A673 (cell line): Measurements from ENCODE around the gene AQP7. TPM values are rescaled to one million over a fixed set of nuclear protein-coding genes. Genes with fewer than 3 reads are reported as not detected.

Experiments used
- BruUV-seq: library from RNA; stranded (reverse); fragments of 400-500 nt; replicated peaks from 2 replicates; lab custom pipeline; 2021; lab: Mats Ljungman, UMichigan
- CTCF ChIA-PET: fragments of 300-600 bp; sonication (Branson Sonifier 250); formaldehyde crosslinking; loops from one replicate; lab custom pipeline; 2022; ENCODE audit warnings: antibody characterized with exemption; lab: Charles Lee
- POLR2A ChIA-PET: fragments of 300-600 bp; sonication (Branson Sonifier 250); formaldehyde crosslinking; loops from one replicate; lab custom pipeline; 2022; ENCODE audit warnings: antibody characterized with exemption; ENCODE audit not compliant: low non-redundant PET; lab: Charles Lee
- DNase-seq: peaks from one replicate; pipeline ENCODE4 v3.0.0-alpha.2; 2015; ENCODE audit warnings: low spot score
- H3K27ac ChIP-seq: fragments of 200-600 bp; sonication (generic); 2 replicates; pipeline ENCODE4 v1.5.1; 2016; ENCODE audit warnings: mixed run types, low read depth, mild to moderate bottlenecking, mixed read lengths, antibody characterized with exemption, low read length; ENCODE audit not compliant: poor library complexity, severe bottlenecking
- H3K27me3 ChIP-seq: fragments of 200-600 bp; sonication (generic); replicated peaks from 2 replicates; pipeline ENCODE4 v1.6.1; 2017; ENCODE audit warnings: mixed run types, low read depth, mild to moderate bottlenecking, mixed read lengths, antibody characterized with exemption, low read length; ENCODE audit not compliant: insufficient read depth, poor library complexity
- H3K36me3 ChIP-seq: fragments of 200-600 bp; sonication (generic); 2 replicates; pipeline ENCODE4 v1.6.1; 2016; ENCODE audit warnings: mixed run types, mild to moderate bottlenecking, mixed read lengths, antibody characterized with exemption, low read length; ENCODE audit not compliant: insufficient read depth, poor library complexity, severe bottlenecking
- H3K4me1 ChIP-seq: fragments of 200-600 bp; sonication (generic); 2 replicates; pipeline ENCODE4 v1.6.1; 2017; ENCODE audit warnings: mixed run types, mild to moderate bottlenecking, mixed read lengths, antibody characterized with exemption, low read length; ENCODE audit not compliant: insufficient read depth, poor library complexity, severe bottlenecking
- H3K4me3 ChIP-seq: fragments of 200-600 bp; sonication (generic); 2 replicates; pipeline ENCODE4 v1.5.1; 2016; ENCODE audit warnings: low read depth, mixed run types, mild to moderate bottlenecking, mixed read lengths, low read length; ENCODE audit not compliant: poor library complexity, severe bottlenecking
- H3K9me3 ChIP-seq: fragments of 200-600 bp; sonication (generic); 2 replicates; pipeline ENCODE4 v1.6.1; 2016; ENCODE audit warnings: mixed run types, low read depth, mild to moderate bottlenecking, mixed read lengths, antibody characterized with exemption, low read length; ENCODE audit not compliant: poor library complexity, severe bottlenecking
- EZH2 ChIP-seq: fragments of 200-600 bp; sonication (generic); IDR thresholded peaks from 2 replicates; pipeline ENCODE4 v1.6.1; 2017; ENCODE audit warnings: borderline replicate concordance, low read depth, mild to moderate bottlenecking, mixed read lengths, antibody characterized with exemption, low read length; ENCODE audit not compliant: poor library complexity, severe bottlenecking
- intact Hi-C: fragments of 100-400 bp; cut with micrococcal nuclease; formaldehyde crosslinking; loops from one replicate; pipeline ENCODE4 v1.10.0; 2022; ENCODE audit not compliant: unreplicated experiment
- total RNA-seq: library from RNA; stranded (reverse); gene quantifications from 2 replicates; pipeline ENCODE4 v1.2.3, GENCODE V29; 2021
- TF ChIP-seq, protein P1 (sequence below): fragments of 300-800, 200-600 bp; sonication (generic); conservative IDR thresholded peaks from 2 replicates; pipeline ENCODE4 v1.5.1; 2017; ENCODE audit warnings: low read depth, mild to moderate bottlenecking, antibody characterized with exemption, low read length, moderate library complexity, mixed read lengths

The AQP7 gene
- total RNA-seq, 1 experiment from 2014 or later, result not detected

GRCh38 chr9:33439731-33440130 lies 37.4 kb upstream of the AQP7 start:
- Histone ChIP-seq H3K4me3 (no peak overlapping the region), H3K4me1 (no peaks in the 10 kb centered on the region), H3K27me3 (no peaks in the 10 kb centered on the region), H3K27ac (no peak overlapping the region), H3K36me3 (no peaks in the 10 kb centered on the region), H3K9me3 (no peaks in the 10 kb centered on the region)
- ChIA-PET POLR2A (no interaction called here), CTCF (interaction anchor here (0.7 kb wide), 1 partner anchor 13 kb away, joined by 3 read pairs; no protein-coding TSS in a partner anchor)
- intact Hi-C loops, result no loop called here
- DNase-seq, result no peak
- TF ChIP-seq, protein P1, sequence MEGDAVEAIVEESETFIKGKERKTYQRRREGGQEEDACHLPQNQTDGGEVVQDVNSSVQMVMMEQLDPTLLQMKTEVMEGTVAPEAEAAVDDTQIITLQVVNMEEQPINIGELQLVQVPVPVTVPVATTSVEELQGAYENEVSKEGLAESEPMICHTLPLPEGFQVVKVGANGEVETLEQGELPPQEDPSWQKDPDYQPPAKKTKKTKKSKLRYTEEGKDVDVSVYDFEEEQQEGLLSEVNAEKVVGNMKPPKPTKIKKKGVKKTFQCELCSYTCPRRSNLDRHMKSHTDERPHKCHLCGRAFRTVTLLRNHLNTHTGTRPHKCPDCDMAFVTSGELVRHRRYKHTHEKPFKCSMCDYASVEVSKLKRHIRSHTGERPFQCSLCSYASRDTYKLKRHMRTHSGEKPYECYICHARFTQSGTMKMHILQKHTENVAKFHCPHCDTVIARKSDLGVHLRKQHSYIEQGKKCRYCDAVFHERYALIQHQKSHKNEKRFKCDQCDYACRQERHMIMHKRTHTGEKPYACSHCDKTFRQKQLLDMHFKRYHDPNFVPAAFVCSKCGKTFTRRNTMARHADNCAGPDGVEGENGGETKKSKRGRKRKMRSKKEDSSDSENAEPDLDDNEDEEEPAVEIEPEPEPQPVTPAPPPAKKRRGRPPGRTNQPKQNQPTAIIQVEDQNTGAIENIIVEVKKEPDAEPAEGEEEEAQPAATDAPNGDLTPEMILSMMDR, result no peak
- TF ChIP-seq EZH2, result no peak
- BruUV-seq, result no TSS peak

DNA sequence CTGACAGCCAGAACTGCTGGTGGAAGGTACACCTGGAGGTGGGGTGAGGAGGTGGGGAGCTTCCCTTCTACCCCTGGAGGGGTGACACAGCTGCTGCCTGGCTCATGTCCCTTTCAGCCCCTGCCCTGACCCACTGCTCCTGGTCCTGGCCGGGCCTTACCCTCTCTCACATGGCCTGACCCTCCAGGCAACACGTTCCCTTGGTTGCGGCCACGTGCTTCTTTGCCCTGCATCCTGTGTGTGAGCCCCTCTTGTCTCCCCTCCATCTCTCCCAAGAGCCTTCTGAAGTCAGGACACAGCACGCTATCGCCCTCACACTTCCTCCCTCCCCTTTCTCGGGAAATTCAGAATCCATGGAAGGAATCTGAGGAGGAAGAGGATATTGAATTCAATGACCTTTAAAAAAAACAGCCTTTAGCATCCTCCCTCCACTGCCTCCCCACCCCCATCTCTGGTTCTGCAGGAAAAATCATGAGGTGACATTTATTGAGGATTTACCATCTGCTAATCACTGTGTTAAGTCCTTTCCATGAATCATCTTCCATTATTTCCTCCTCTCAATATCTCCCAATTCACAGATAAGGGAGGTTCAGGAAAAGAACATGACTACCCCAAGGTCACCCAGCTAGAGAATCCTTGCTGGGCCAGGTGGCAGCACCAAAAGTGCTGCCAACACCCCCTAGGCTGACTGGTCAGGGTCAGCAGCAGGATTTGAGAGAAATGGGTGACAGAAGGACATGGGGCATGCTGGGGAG lies 36.7 kb upstream of the AQP7 start:
- Histone ChIP-seq H3K4me3 (no peak overlapping the region), H3K4me1 (no peaks in the 10 kb centered on the region), H3K36me3 (no peaks in the 10 kb centered on the region), H3K27ac (no peak overlapping the region), H3K27me3 (no peaks in the 10 kb centered on the region), H3K9me3 (no peaks in the 10 kb centered on the region)
- intact Hi-C loops, result no loop called here
- POLR2A ChIA-PET, result no interaction called here
- BruUV-seq, result no TSS peak
- DNase-seq, result no peak
- CTCF ChIA-PET, result interaction anchor here (0.7 kb wide), 1 partner anchor 14 kb away, joined by 3 read pairs; no protein-coding TSS in a partner anchor
- TF ChIP-seq, protein P1, result no peak
- no peak for TF ChIP-seq EZH2

DNA sequence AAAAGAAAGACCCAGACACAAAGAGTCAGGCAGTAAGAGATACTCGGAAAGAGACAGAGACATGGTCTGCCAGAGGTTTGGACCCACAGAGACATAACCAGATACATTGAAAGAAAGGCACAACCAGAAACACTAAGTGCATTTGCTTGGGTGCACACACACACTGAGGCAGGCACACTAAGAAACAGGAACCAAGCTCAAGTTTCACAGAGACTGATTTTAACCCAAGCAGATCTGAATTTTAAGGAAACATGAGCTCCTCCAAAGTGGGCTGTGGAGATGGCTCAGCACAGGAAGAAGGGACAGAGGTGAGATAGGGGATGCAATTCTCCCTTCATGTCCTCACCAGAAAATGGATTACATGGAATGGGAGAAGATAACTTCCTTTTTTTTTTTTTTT lies 35.5 kb upstream of the AQP7 start:
- intact Hi-C loops, result no loop called here
- H3K27me3 ChIP-seq, result no peaks in the 10 kb centered on the region
- H3K36me3 ChIP-seq, result no peaks in the 10 kb centered on the region
- no peaks in the 10 kb centered on the region for H3K9me3 ChIP-seq
- no peak for DNase-seq
- no TSS peak for BruUV-seq
- no peaks in the 10 kb centered on the region for H3K4me1 ChIP-seq
- no peak overlapping the region for H3K27ac ChIP-seq
- H3K4me3 ChIP-seq, result no peak overlapping the region
- CTCF ChIA-PET, result no interaction called here
- POLR2A ChIA-PET, result no interaction called here
- TF ChIP-seq, protein P1, result no peak
- no peak for TF ChIP-seq EZH2
